A549 (cell line): ENCODE data around the gene LGALS1.
A peak's percentile ranks its signal among the peaks of the same experiment; 100 is the strongest.

Experiments
- NR3C1 ChIP-seq: fragments of >200 bp; sonication (Bioruptor Twin); formaldehyde crosslinking; IDR thresholded peaks from 3 replicates; pipeline ENCODE4 v1.6.1; 2017
- RARB ChIP-seq: fragments of 250-450 bp; sonication (Bioruptor Pico); IDR thresholded peaks from 2 replicates; pipeline ENCODE4 v1.8.0; 2021; ENCODE audit warnings: mild to moderate bottlenecking, moderate library complexity
- ZFP36 ChIP-seq: fragments of 450-650 bp; IDR thresholded peaks from 2 replicates; pipeline ENCODE4 v1.6.1; 2014; ENCODE audit warnings: borderline replicate concordance; ENCODE audit not compliant: partially characterized antibody
- TF ChIP-seq, protein P1 (sequence below): fragments of 250-450 bp; sonication (Bioruptor Pico); IDR thresholded peaks from 2 replicates; pipeline ENCODE4 v1.5.0; 2021; ENCODE audit warnings: mild to moderate bottlenecking, moderate library complexity, borderline replicate concordance
- TF ChIP-seq, protein P2 (sequence below): fragments of >200 bp; sonication (Bioruptor Twin); formaldehyde crosslinking; IDR thresholded peaks from 3 replicates; pipeline ENCODE4 v1.5.1; 2016
- TF ChIP-seq, protein P3 (sequence below): fragments of 200-600 bp; sonication (generic); IDR thresholded peaks from 2 replicates; pipeline ENCODE4 v1.6.1; 2016; ENCODE audit warnings: antibody characterized with exemption, mild to moderate bottlenecking, moderate library complexity

DNA sequence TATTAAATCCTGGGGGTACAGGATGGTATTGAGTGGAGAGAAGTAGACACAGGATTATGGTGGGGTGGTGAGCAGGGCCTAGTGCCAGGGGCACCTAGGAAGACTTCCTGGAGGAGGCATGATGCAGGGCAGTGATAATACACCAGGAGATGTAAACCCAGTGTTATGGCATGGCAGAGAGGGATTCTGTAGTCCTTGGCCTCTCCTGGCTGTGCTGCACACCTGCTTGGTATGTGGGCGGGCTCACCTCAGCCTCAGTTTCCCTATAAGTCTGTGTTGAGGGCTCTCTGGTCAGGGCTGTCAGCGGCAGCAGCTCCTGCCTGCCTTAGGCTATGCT is 14.8 kb upstream of the LGALS1 start:
- TF ChIP-seq, protein P1, sequence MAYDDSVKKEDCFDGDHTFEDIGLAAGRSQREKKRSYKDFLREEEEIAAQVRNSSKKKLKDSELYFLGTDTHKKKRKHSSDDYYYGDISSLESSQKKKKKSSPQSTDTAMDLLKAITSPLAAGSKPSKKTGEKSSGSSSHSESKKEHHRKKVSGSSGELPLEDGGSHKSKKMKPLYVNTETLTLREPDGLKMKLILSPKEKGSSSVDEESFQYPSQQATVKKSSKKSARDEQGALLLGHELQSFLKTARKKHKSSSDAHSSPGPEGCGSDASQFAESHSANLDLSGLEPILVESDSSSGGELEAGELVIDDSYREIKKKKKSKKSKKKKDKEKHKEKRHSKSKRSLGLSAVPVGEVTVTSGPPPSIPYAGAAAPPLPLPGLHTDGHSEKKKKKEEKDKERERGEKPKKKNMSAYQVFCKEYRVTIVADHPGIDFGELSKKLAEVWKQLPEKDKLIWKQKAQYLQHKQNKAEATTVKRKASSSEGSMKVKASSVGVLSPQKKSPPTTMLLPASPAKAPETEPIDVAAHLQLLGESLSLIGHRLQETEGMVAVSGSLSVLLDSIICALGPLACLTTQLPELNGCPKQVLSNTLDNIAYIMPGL (CRISPR knock-in tag): no peak
- TF ChIP-seq RARB: no peak
- TF ChIP-seq, protein P2, sequence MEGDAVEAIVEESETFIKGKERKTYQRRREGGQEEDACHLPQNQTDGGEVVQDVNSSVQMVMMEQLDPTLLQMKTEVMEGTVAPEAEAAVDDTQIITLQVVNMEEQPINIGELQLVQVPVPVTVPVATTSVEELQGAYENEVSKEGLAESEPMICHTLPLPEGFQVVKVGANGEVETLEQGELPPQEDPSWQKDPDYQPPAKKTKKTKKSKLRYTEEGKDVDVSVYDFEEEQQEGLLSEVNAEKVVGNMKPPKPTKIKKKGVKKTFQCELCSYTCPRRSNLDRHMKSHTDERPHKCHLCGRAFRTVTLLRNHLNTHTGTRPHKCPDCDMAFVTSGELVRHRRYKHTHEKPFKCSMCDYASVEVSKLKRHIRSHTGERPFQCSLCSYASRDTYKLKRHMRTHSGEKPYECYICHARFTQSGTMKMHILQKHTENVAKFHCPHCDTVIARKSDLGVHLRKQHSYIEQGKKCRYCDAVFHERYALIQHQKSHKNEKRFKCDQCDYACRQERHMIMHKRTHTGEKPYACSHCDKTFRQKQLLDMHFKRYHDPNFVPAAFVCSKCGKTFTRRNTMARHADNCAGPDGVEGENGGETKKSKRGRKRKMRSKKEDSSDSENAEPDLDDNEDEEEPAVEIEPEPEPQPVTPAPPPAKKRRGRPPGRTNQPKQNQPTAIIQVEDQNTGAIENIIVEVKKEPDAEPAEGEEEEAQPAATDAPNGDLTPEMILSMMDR: no peak
- TF ChIP-seq NR3C1: no peak
- TF ChIP-seq ZFP36: peak; percentile 88
- TF ChIP-seq, protein P3, sequence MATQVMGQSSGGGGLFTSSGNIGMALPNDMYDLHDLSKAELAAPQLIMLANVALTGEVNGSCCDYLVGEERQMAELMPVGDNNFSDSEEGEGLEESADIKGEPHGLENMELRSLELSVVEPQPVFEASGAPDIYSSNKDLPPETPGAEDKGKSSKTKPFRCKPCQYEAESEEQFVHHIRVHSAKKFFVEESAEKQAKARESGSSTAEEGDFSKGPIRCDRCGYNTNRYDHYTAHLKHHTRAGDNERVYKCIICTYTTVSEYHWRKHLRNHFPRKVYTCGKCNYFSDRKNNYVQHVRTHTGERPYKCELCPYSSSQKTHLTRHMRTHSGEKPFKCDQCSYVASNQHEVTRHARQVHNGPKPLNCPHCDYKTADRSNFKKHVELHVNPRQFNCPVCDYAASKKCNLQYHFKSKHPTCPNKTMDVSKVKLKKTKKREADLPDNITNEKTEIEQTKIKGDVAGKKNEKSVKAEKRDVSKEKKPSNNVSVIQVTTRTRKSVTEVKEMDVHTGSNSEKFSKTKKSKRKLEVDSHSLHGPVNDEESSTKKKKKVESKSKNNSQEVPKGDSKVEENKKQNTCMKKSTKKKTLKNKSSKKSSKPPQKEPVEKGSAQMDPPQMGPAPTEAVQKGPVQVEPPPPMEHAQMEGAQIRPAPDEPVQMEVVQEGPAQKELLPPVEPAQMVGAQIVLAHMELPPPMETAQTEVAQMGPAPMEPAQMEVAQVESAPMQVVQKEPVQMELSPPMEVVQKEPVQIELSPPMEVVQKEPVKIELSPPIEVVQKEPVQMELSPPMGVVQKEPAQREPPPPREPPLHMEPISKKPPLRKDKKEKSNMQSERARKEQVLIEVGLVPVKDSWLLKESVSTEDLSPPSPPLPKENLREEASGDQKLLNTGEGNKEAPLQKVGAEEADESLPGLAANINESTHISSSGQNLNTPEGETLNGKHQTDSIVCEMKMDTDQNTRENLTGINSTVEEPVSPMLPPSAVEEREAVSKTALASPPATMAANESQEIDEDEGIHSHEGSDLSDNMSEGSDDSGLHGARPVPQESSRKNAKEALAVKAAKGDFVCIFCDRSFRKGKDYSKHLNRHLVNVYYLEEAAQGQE: no peak
